CD4-positive, alpha-beta memory T cell (primary cell): ENCODE measurements around the gene MSI2. TPM values are rescaled to one million over a fixed set of nuclear protein-coding genes. Genes with fewer than 3 reads are reported as not detected.

Experiments
- CTCF ChIA-PET: fragments of 350-600 bp; sonication (Branson Sonifier 250); formaldehyde crosslinking; loops from one replicate; lab custom pipeline; 2021; ENCODE audit warnings: inconsistent platforms; ENCODE audit not compliant: partially characterized antibody; lab: Charles Lee
- POLR2A ChIA-PET: fragments of 350-600 bp; sonication (Branson Sonifier 250); formaldehyde crosslinking; loops from one replicate; lab custom pipeline; 2021; ENCODE audit not compliant: partially characterized antibody; lab: Charles Lee
- DNase-seq, 5 donors: peaks; one replicate each; pipeline versions ENCODE4 v3.0.0 to v3.0.0-alpha.2; 2020 to 2022; ENCODE audit warnings: mixed read lengths in 1 of 5
- H3K27ac ChIP-seq: one replicate; pipeline ENCODE4 v1.7.0; 2013; ENCODE audit warnings: low read depth, low read length
- H3K27me3 ChIP-seq: 2 replicates; pipeline ENCODE4 v1.7.0; 2013; ENCODE audit warnings: mild to moderate bottlenecking, low read length, moderate library complexity; ENCODE audit not compliant: insufficient read depth
- H3K36me3 ChIP-seq: 2 replicates; pipeline ENCODE4 v1.7.0; 2013; ENCODE audit warnings: mild to moderate bottlenecking, low read length, moderate library complexity; ENCODE audit not compliant: insufficient read depth
- H3K4me1 ChIP-seq: 2 replicates; pipeline ENCODE4 v1.7.0; 2013; ENCODE audit warnings: mild to moderate bottlenecking, low read length, moderate library complexity; ENCODE audit not compliant: insufficient read depth
- H3K4me3 ChIP-seq, 2 donors: one replicate each; pipeline ENCODE4 v1.7.0; 2013; ENCODE audit warnings: low read length in 2 of 2, mild to moderate bottlenecking in 1 of 2
- H3K9me3 ChIP-seq, 2 donors: one replicate each; pipeline ENCODE4 v1.7.0; 2013; ENCODE audit warnings: low read length in 2 of 2, control low read depth in 1 of 2; ENCODE audit not compliant: control insufficient read depth in 1 of 2
- H3K27ac Mint-ChIP-seq, 7 donors: one replicate each; pipeline ENCODE4 v1.8.0; 2020 to 2021; ENCODE audit warnings: mixed read lengths in 7 of 7, mild to moderate bottlenecking in 6 of 7, inconsistent platforms in 3 of 7, moderate library complexity in 3 of 7
- H3K27me3 Mint-ChIP-seq, 2 donors: one replicate each; pipeline ENCODE4 v1.8.0; 2020 to 2021; ENCODE audit warnings: mixed read lengths in 2 of 2
- H3K36me3 Mint-ChIP-seq, 2 donors: one replicate each; pipeline ENCODE4 v1.8.0; 2020 to 2021; ENCODE audit warnings: mixed read lengths in 2 of 2, inconsistent platforms in 1 of 2, mild to moderate bottlenecking in 1 of 2
- H3K4me1 Mint-ChIP-seq, 4 donors: one replicate each; pipeline ENCODE4 v1.8.0; 2020 to 2021; ENCODE audit warnings: mixed read lengths in 4 of 4, mild to moderate bottlenecking in 1 of 4
- H3K4me3 Mint-ChIP-seq, 8 donors: one replicate each; pipeline ENCODE4 v1.8.0; 2020 to 2021; ENCODE audit warnings: mixed read lengths in 8 of 8, mild to moderate bottlenecking in 7 of 8, moderate library complexity in 6 of 8, inconsistent platforms in 3 of 8
- H3K9me3 Mint-ChIP-seq, 8 donors: one replicate each; pipeline ENCODE4 v1.8.0; 2020 to 2021; ENCODE audit warnings: mixed read lengths in 8 of 8, mild to moderate bottlenecking in 5 of 8, inconsistent platforms in 3 of 8, moderate library complexity in 1 of 8
- intact Hi-C: fragments of 100-400 bp; cut with micrococcal nuclease; formaldehyde crosslinking; loops from one replicate; pipeline ENCODE4 v1.15.1; 2023
- polyA plus RNA-seq, 2 donors: library from polyadenylated mRNA; unstranded; fragments of 300-500 nt; fragmentation: Illumina TruSeq; gene quantifications; one replicate each; pipeline ENCODE4 v1.2.3, GENCODE V29; 2021
- total RNA-seq, 2 experiments: library from RNA; stranded (reverse); gene quantifications; one replicate each; pipeline ENCODE4 v1.2.3, GENCODE V29; 2021

MSI2 gene
- total and polyA plus RNA-seq, 4 experiments from 2014 or later = 2.1 to 110 (median 55.3) TPM

GRCh38 chr17:57609125-57609877, 353.0 kb downstream of the MSI2 start:
- H3K4me3 ChIP-seq = no peak overlapping the region
- no peak overlapping the region for H3K27ac ChIP-seq
- H3K27ac Mint-ChIP-seq = peak overlapping the region in 6 of 7 donors; percentile 17 to 76 (median 60)
- H3K27me3 ChIP-seq = no peaks in the 10 kb centered on the region
- DNase-seq = no peak
- peaks cover 25 to 58% (median 45%) of the 10 kb centered on the region in 4 donors for H3K4me1 Mint-ChIP-seq
- H3K27me3 Mint-ChIP-seq = no peaks in the 10 kb centered on the region
- H3K4me3 Mint-ChIP-seq = peak overlapping the region in 1 of 8 donors; percentile 26
- intact Hi-C loops = no loop called here
- ChIA-PET POLR2A (no interaction called here), CTCF (interaction anchor here (1.9 to 2.3 kb wide), 2 partner anchors 11 to 63 kb away, joined by 10 to 16 read pairs; no protein-coding TSS in a partner anchor)
- H3K9me3 ChIP-seq = no peaks in the 10 kb centered on the region
- H3K36me3 Mint-ChIP-seq = peaks cover 2 to 3% of the 10 kb centered on the region in 2 donors
- H3K9me3 Mint-ChIP-seq = no peaks in the 10 kb centered on the region
- peaks cover 68% of the 10 kb centered on the region for H3K4me1 ChIP-seq
- H3K36me3 ChIP-seq = no peaks in the 10 kb centered on the region

GRCh38 chr17:57609878-57610270, 353.6 kb downstream of the MSI2 start:
- intact Hi-C loops = no loop called here
- ChIA-PET POLR2A (no interaction called here), CTCF (interaction anchor here (1.9 to 2.3 kb wide), 2 partner anchors 11 to 62 kb away, joined by 10 to 16 read pairs; no protein-coding TSS in a partner anchor)
- peaks cover 62% of the 10 kb centered on the region for H3K4me1 ChIP-seq
- H3K27me3 ChIP-seq = no peaks in the 10 kb centered on the region
- Mint-ChIP-seq H3K9me3 (no peaks in the 10 kb centered on the region), H3K4me3 (peak overlapping the region in 2 of 8 donors; percentile 26 to 30), H3K4me1 (peaks cover 20 to 53% (median 42%) of the 10 kb centered on the region in 4 donors), H3K27me3 (no peaks in the 10 kb centered on the region), H3K27ac (peak overlapping the region in 4 of 7 donors; percentile 17 to 77 (median 68)), H3K36me3 (peaks cover 2 to 6% of the 10 kb centered on the region in 2 donors)
- H3K36me3 ChIP-seq = no peaks in the 10 kb centered on the region
- H3K4me3 ChIP-seq = no peak overlapping the region
- H3K9me3 ChIP-seq = no peaks in the 10 kb centered on the region
- DNase-seq = no peak
- H3K27ac ChIP-seq = no peak overlapping the region

- Mint-ChIP-seq H3K27ac (peak overlapping the region in 6 of 7 donors; percentile 78 to 92 (median 88)), H3K4me1 (peaks cover 4 to 31% (median 21%) of the 10 kb centered on the region in 4 donors)
- POLR2A ChIA-PET = interaction anchor here (1.0 to 1.3 kb wide), 3 partner anchors 9 to 13 kb away, joined by 3 to 6 read pairs (median 5); no protein-coding TSS in a partner anchor
Measured at GRCh38 chr17:57612202-57613071, 356.1 kb downstream of the MSI2 start.

GRCh38 chr17:57614742-57615141, 358.4 kb downstream of the MSI2 start:
- peaks cover 1 to 33% (median 18%) of the 10 kb centered on the region in 4 donors for H3K4me1 Mint-ChIP-seq

More at GRCh38 chr17:57612202-57613071, 356.1 kb downstream of the MSI2 start:
- DNase-seq = peak; percentile 54 to 76 (median 73)
- peaks cover 14 to 28% of the 10 kb centered on the region in 2 donors for H3K36me3 Mint-ChIP-seq
- H3K9me3 ChIP-seq = no peaks in the 10 kb centered on the region
- peak overlapping the region in 5 of 8 donors; percentile 24 to 72 (median 52) for H3K4me3 Mint-ChIP-seq
- H3K9me3 Mint-ChIP-seq = peaks cover 0 to 2% (median 0%) of the 10 kb centered on the region in 8 donors
- H3K4me3 ChIP-seq = no peak overlapping the region
- CTCF ChIA-PET = interaction anchor here (1.6 to 3.0 kb wide), 2 partner anchors 14 to 60 kb away, joined by 7 to 22 read pairs; no protein-coding TSS in a partner anchor
- intact Hi-C loops = no loop called here
- peaks cover 37% of the 10 kb centered on the region for H3K4me1 ChIP-seq
- H3K36me3 ChIP-seq = peaks cover 8% of the 10 kb centered on the region
- no peaks in the 10 kb centered on the region for H3K27me3 Mint-ChIP-seq
- H3K27ac ChIP-seq = peak overlapping the region; percentile 35
- no peaks in the 10 kb centered on the region for H3K27me3 ChIP-seq

GRCh38 chr17:57615836-57616757, 359.8 kb downstream of the MSI2 start:
- Histone ChIP-seq H3K4me1 (peaks cover 23% of the 10 kb centered on the region), H3K27ac (no peak overlapping the region), H3K4me3 (no peak overlapping the region), H3K27me3 (no peaks in the 10 kb centered on the region), H3K9me3 (no peaks in the 10 kb centered on the region), H3K36me3 (peaks cover 8% of the 10 kb centered on the region)
- Mint-ChIP-seq H3K4me1 (peaks cover 1 to 25% (median 14%) of the 10 kb centered on the region in 4 donors), H3K9me3 (peaks cover 0 to 2% (median 0%) of the 10 kb centered on the region in 8 donors), H3K4me3 (no peak overlapping the region), H3K36me3 (peaks cover 21 to 33% of the 10 kb centered on the region in 2 donors), H3K27me3 (no peaks in the 10 kb centered on the region), H3K27ac (no peak overlapping the region)
- ChIA-PET POLR2A (no interaction called here), CTCF (interaction anchor here (0.6 to 0.9 kb wide), 2 partner anchors 9 to 56 kb away, joined by 3 read pairs; no protein-coding TSS in a partner anchor)
- intact Hi-C loops = no loop called here
- DNase-seq = no peak

More at GRCh38 chr17:57614742-57615141, 358.4 kb downstream of the MSI2 start:
- H3K4me3 Mint-ChIP-seq = no peak overlapping the region
- Histone ChIP-seq H3K4me3 (no peak overlapping the region), H3K9me3 (no peaks in the 10 kb centered on the region), H3K27me3 (no peaks in the 10 kb centered on the region), H3K36me3 (peaks cover 8% of the 10 kb centered on the region), H3K4me1 (peaks cover 25% of the 10 kb centered on the region), H3K27ac (no peak overlapping the region)
- CTCF ChIA-PET = no interaction called here
- peaks cover 0 to 2% (median 0%) of the 10 kb centered on the region in 8 donors for H3K9me3 Mint-ChIP-seq
- no peak for DNase-seq
- intact Hi-C loops = no loop called here
- POLR2A ChIA-PET = interaction anchor here (0.6 to 0.7 kb wide), 2 partner anchors 56 to 77 kb away, joined by 3 read pairs; no protein-coding TSS in a partner anchor
- peak overlapping the region in 2 of 7 donors; percentile 33 to 46 for H3K27ac Mint-ChIP-seq
- H3K36me3 Mint-ChIP-seq = peaks cover 21 to 33% of the 10 kb centered on the region in 2 donors
- no peaks in the 10 kb centered on the region for H3K27me3 Mint-ChIP-seq

GRCh38 chr17:57617218-57617617, 360.9 kb downstream of the MSI2 start:
- H3K4me3 Mint-ChIP-seq = no peak overlapping the region
- Histone ChIP-seq H3K4me3 (no peak overlapping the region), H3K36me3 (peaks cover 8% of the 10 kb centered on the region), H3K9me3 (no peaks in the 10 kb centered on the region), H3K4me1 (peaks cover 11% of the 10 kb centered on the region), H3K27me3 (no peaks in the 10 kb centered on the region), H3K27ac (no peak overlapping the region)
- H3K27ac Mint-ChIP-seq = peak overlapping the region in 2 of 7 donors; percentile 18 to 22
- H3K36me3 Mint-ChIP-seq = peaks cover 23 to 33% of the 10 kb centered on the region in 2 donors
- no peaks in the 10 kb centered on the region for H3K27me3 Mint-ChIP-seq
- intact Hi-C loops = no loop called here
- H3K9me3 Mint-ChIP-seq = peaks cover 0 to 2% (median 0%) of the 10 kb centered on the region in 8 donors
- ChIA-PET CTCF (interaction anchor here (0.7 to 1.2 kb wide), 3 partner anchors 18 to 20 kb away, joined by 3 to 7 read pairs (median 4); no protein-coding TSS in a partner anchor), POLR2A (interaction anchor here (1.4 kb wide), 1 partner anchor 16 kb away, joined by 3 read pairs; no protein-coding TSS in a partner anchor)
- peaks cover 1 to 16% (median 11%) of the 10 kb centered on the region in 4 donors for H3K4me1 Mint-ChIP-seq
- DNase-seq = no peak
